ENCODE results near the gene HIF1A.
"Not testable (repeated sequence)": the region's sequence is repeated elsewhere in the genome, so short reads cannot be mapped to it uniquely, and the experiment has no call there.

DNA sequence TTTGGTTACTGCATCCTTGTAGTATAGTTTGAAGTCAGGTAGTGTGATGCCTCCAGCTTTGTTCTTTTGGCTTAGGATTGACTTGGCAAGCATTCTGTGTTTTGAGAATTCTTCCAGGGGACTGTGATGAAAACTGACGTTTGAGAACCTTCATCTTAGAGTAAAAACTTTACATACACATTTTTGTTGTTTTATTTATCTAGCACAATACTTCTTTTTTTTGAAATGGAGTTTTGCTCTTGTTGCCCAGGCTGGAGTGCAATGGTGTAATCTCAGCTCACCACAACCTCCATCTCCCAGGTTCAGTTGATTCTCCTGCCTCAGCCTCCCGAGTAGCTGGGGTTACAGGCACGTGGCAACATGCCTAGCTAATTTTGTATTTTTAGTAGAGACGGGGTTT lies 13.4 kb downstream of the HIF1A start:
- TF ChIP-seq, protein P1, sequence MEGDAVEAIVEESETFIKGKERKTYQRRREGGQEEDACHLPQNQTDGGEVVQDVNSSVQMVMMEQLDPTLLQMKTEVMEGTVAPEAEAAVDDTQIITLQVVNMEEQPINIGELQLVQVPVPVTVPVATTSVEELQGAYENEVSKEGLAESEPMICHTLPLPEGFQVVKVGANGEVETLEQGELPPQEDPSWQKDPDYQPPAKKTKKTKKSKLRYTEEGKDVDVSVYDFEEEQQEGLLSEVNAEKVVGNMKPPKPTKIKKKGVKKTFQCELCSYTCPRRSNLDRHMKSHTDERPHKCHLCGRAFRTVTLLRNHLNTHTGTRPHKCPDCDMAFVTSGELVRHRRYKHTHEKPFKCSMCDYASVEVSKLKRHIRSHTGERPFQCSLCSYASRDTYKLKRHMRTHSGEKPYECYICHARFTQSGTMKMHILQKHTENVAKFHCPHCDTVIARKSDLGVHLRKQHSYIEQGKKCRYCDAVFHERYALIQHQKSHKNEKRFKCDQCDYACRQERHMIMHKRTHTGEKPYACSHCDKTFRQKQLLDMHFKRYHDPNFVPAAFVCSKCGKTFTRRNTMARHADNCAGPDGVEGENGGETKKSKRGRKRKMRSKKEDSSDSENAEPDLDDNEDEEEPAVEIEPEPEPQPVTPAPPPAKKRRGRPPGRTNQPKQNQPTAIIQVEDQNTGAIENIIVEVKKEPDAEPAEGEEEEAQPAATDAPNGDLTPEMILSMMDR (CRISPR knock-in tag; IDR thresholded peaks at IDR 0.05) = not testable (repeated sequence)
- TF ChIP-seq EZH2 (conservative IDR thresholded peaks at IDR 0.05; ENCODE audit: low read depth, low read length); RAD21 (CRISPR knock-in tag; IDR thresholded peaks at IDR 0.05); POLR2A (IDR thresholded peaks at IDR 0.05; ENCODE audit: insufficient read depth in 1 of 2, low read depth in 2 of 2, low read length in 2 of 2); ZSCAN12 (CRISPR knock-in tag; IDR thresholded peaks at IDR 0.05): not testable (repeated sequence)

All from HepG2 (cell line).